ENCODE data around the gene EHMT1.
"Not testable (repeated sequence)": the region's sequence is repeated elsewhere in the genome, so short reads cannot be mapped to it uniquely, and the experiment has no call there.

Gene EHMT1

GRCh38 chr9:137866226-137867141 lies 247.7 kb downstream of the EHMT1 start:
- peaks cover 0 to 6% of the 10 kb centered on the region in 2 donors for H3K9me3 ChIP-seq (ENCODE audit: control insufficient read depth in 1 of 2, low read length in 2 of 2)
- H3K27me3 ChIP-seq (ENCODE audit: low read depth, low read length) = no peaks in the 10 kb centered on the region
- H3K4me1 ChIP-seq (ENCODE audit: control insufficient read depth in 1 of 2, insufficient read depth in 2 of 2, low read length in 2 of 2) = no peaks in the 10 kb centered on the region
- H3K27ac ChIP-seq (ENCODE audit: low read length) = no peak overlapping the region
- H3K4me3 ChIP-seq (ENCODE audit: low read depth in 1 of 2, low read length in 2 of 2) = no peak overlapping the region
- H3K36me3 ChIP-seq (ENCODE audit: control insufficient read depth in 1 of 2, insufficient read depth in 2 of 2, low read length in 2 of 2) = no peaks in the 10 kb centered on the region

- Histone ChIP-seq H3K27me3 (ENCODE audit: low read depth, low read length) (no peaks in the 10 kb centered on the region), H3K36me3 (ENCODE audit: control insufficient read depth in 1 of 2, insufficient read depth in 2 of 2, low read length in 2 of 2) (no peaks in the 10 kb centered on the region), H3K27ac (ENCODE audit: low read length) (no peak overlapping the region), H3K4me3 (ENCODE audit: low read depth in 1 of 2, low read length in 2 of 2) (no peak overlapping the region), H3K9me3 (ENCODE audit: control insufficient read depth in 1 of 2, low read length in 2 of 2) (peaks cover 0 to 6% of the 10 kb centered on the region in 2 donors), H3K4me1 (ENCODE audit: control insufficient read depth in 1 of 2, insufficient read depth in 2 of 2, low read length in 2 of 2) (no peaks in the 10 kb centered on the region)
Observed at GRCh38 chr9:137870432-137870831, 251.6 kb downstream of the EHMT1 start.

GRCh38 chr9:137872296-137872695 lies 253.5 kb downstream of the EHMT1 start:
- Histone ChIP-seq H3K4me1 (ENCODE audit: control insufficient read depth in 1 of 2, insufficient read depth in 2 of 2, low read length in 2 of 2) (no peaks in the 10 kb centered on the region), H3K36me3 (ENCODE audit: control insufficient read depth in 1 of 2, insufficient read depth in 2 of 2, low read length in 2 of 2) (no peaks in the 10 kb centered on the region), H3K27ac (ENCODE audit: low read length) (no peak overlapping the region), H3K27me3 (ENCODE audit: low read depth, low read length) (peaks cover 6% of the 10 kb centered on the region), H3K4me3 (ENCODE audit: low read depth in 1 of 2, low read length in 2 of 2) (no peak overlapping the region), H3K9me3 (ENCODE audit: control insufficient read depth in 1 of 2, low read length in 2 of 2) (peaks cover 0 to 6% of the 10 kb centered on the region in 2 donors)

DNA sequence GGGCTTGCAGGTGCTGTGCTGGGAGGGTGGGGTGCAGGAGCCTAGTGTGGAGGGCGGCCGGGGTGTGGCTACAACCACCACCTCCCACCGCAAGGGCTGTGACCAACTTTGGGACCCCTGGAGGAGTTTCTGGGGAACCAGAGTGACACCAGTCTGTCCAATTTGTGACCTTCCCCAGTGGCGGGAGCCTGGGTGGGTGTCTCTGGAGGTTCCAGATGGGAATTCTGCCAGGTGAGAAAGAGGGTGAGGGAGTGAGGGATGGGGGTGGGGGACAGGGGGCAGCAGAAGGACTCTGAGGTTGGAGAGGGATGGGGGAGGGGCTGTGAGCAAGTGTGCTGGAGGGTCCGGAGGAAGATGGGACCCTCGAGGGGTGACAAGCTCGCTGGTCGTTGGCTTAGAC lies 254.6 kb downstream of the EHMT1 start:
- Histone ChIP-seq H3K27me3 (ENCODE audit: low read depth, low read length) (peaks cover 6% of the 10 kb centered on the region), H3K27ac (ENCODE audit: low read length) (no peak overlapping the region), H3K36me3 (ENCODE audit: control insufficient read depth in 1 of 2, insufficient read depth in 2 of 2, low read length in 2 of 2) (no peaks in the 10 kb centered on the region), H3K4me3 (ENCODE audit: low read depth in 1 of 2, low read length in 2 of 2) (no peak overlapping the region), H3K4me1 (ENCODE audit: control insufficient read depth in 1 of 2, insufficient read depth in 2 of 2, low read length in 2 of 2) (peaks cover 0 to 3% of the 10 kb centered on the region in 2 donors), H3K9me3 (ENCODE audit: control insufficient read depth in 1 of 2, low read length in 2 of 2) (peaks cover 0 to 6% of the 10 kb centered on the region in 2 donors)

GRCh38 chr9:137873858-137874362 lies 255.1 kb downstream of the EHMT1 start:
- Histone ChIP-seq H3K9me3 (ENCODE audit: control insufficient read depth in 1 of 2, low read length in 2 of 2) (peaks cover 0 to 6% of the 10 kb centered on the region in 2 donors), H3K4me3 (ENCODE audit: low read depth in 1 of 2, low read length in 2 of 2) (no peak overlapping the region), H3K27me3 (ENCODE audit: low read depth, low read length) (peaks cover 6% of the 10 kb centered on the region)

DNA sequence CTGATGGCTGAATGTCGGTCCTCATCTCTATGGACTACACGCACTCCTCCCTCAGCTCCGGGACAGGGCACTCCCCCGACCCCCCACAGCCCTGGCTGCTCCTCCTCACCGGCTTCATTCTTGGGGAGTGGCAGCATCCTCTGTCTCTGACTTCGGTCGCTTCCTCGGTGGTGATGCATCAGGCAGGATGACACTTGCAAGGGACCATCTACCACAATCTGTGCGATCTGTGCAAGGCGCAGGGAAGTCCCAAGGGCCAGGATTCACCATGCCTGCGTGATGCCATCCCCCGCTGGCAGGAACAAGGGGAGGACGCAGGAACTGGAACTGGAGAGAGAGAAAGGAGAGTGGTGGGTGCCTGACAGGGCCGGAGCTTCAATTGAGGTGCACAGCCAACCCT lies 256.5 kb downstream of the EHMT1 start:
- Histone ChIP-seq H3K27me3 (ENCODE audit: low read depth, low read length) (peaks cover 6% of the 10 kb centered on the region), H3K4me3 (ENCODE audit: low read depth in 1 of 2, low read length in 2 of 2) (no peak overlapping the region), H3K4me1 (ENCODE audit: control insufficient read depth in 1 of 2, insufficient read depth in 2 of 2, low read length in 2 of 2) (peaks cover 0 to 9% of the 10 kb centered on the region in 2 donors), H3K36me3 (ENCODE audit: control insufficient read depth in 1 of 2, insufficient read depth in 2 of 2, low read length in 2 of 2) (no peaks in the 10 kb centered on the region), H3K27ac (ENCODE audit: low read length) (no peak overlapping the region), H3K9me3 (ENCODE audit: control insufficient read depth in 1 of 2, low read length in 2 of 2) (no peaks in the 10 kb centered on the region)

More at GRCh38 chr9:137873858-137874362, 255.1 kb downstream of the EHMT1 start:
- no peaks in the 10 kb centered on the region for H3K36me3 ChIP-seq (ENCODE audit: control insufficient read depth in 1 of 2, insufficient read depth in 2 of 2, low read length in 2 of 2)
- H3K27ac ChIP-seq (ENCODE audit: low read length) = no peak overlapping the region
- H3K4me1 ChIP-seq (ENCODE audit: control insufficient read depth in 1 of 2, insufficient read depth in 2 of 2, low read length in 2 of 2) = peaks cover 0 to 8% of the 10 kb centered on the region in 2 donors

DNA sequence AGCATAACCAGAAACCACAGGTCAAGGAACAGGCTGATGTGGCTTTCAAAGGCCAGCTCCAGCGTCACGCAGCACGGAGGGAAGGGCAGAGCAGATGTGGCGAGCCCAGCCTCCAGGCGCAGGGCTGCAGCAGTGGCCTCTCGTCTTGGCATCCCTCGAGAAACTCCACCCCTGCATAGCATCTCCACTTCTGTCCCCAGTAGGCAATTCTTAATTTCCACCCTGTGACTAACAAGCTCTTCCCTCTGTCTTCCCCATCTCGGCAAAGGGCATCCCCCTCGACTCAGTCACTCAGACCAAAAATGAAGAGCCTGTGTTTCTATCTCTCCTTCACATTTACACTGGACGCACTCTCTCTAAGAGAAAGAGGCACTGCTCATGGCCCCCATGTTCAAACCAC lies 257.0 kb downstream of the EHMT1 start:
- Histone ChIP-seq H3K4me3 (ENCODE audit: low read depth in 1 of 2, low read length in 2 of 2) (no peak overlapping the region), H3K4me1 (ENCODE audit: control insufficient read depth in 1 of 2, insufficient read depth in 2 of 2, low read length in 2 of 2) (peaks cover 0 to 9% of the 10 kb centered on the region in 2 donors), H3K9me3 (ENCODE audit: control insufficient read depth in 1 of 2, low read length in 2 of 2) (no peaks in the 10 kb centered on the region), H3K27ac (ENCODE audit: low read length) (no peak overlapping the region), H3K36me3 (ENCODE audit: control insufficient read depth in 1 of 2, insufficient read depth in 2 of 2, low read length in 2 of 2) (no peaks in the 10 kb centered on the region), H3K27me3 (ENCODE audit: low read depth, low read length) (peaks cover 6% of the 10 kb centered on the region)

DNA sequence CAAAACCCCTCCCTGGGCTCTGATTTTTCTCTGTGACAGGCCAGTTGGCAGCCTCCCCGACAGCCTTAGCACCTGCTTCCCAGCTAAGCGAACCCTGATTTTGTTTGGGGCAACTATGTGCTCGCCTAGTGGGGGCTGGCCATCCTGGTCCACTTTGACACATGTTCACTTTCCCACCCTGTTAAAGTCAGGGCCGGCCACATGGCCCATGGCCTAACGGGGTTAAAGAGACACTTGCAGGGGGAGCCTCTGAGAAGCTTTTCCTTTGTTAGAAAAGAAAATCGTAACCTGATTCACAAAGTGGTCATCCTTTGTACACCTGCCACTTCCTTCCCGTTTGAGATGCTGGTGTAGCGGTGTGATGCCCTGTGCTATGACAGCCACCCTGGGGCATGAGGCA lies 257.5 kb downstream of the EHMT1 start:
- Histone ChIP-seq H3K4me3 (ENCODE audit: low read depth in 1 of 2, low read length in 2 of 2) (no peak overlapping the region), H3K27me3 (ENCODE audit: low read depth, low read length) (peaks cover 6% of the 10 kb centered on the region), H3K9me3 (ENCODE audit: control insufficient read depth in 1 of 2, low read length in 2 of 2) (no peaks in the 10 kb centered on the region), H3K36me3 (ENCODE audit: control insufficient read depth in 1 of 2, insufficient read depth in 2 of 2, low read length in 2 of 2) (no peaks in the 10 kb centered on the region), H3K27ac (ENCODE audit: low read length) (no peak overlapping the region), H3K4me1 (ENCODE audit: control insufficient read depth in 1 of 2, insufficient read depth in 2 of 2, low read length in 2 of 2) (peaks cover 0 to 9% of the 10 kb centered on the region in 2 donors)

DNA sequence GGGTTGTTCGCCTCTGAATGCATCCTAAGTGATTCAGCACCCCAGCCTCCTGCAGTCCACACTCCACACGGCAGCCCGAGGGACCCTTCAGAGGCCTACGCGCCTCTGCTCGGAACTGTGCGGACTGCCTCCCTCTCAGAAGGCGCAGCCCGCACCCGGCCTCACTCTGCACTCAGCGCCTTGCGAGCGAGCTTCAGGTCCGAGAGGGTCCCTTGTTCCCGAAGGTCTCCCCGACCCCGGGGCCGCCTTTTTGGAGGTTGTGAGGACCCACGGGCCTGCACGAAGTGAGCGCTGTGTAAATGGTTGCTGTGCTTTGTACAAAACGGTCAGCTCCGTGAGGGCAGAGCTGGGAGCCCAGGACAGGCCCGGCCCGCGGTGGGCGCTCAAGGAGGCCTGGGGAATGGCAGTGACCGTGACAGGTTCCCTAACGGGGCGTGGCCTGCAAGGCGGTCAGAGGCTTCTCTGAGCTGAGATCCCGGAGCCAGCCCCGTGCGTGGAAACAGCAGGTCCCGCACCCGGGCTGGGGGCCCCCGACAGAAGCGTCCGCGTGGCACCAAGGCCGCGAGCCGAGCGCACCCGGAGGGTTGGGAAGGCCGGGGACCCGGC lies 258.1 kb downstream of the EHMT1 start:
- H3K36me3 ChIP-seq (ENCODE audit: control insufficient read depth in 1 of 2, insufficient read depth in 2 of 2, low read length in 2 of 2) = no peaks in the 10 kb centered on the region
- no peaks in the 10 kb centered on the region for H3K9me3 ChIP-seq (ENCODE audit: control insufficient read depth in 1 of 2, low read length in 2 of 2)
- H3K27ac ChIP-seq (ENCODE audit: low read length) = no peak overlapping the region
- peaks cover 6% of the 10 kb centered on the region for H3K27me3 ChIP-seq (ENCODE audit: low read depth, low read length)
- H3K4me1 ChIP-seq (ENCODE audit: control insufficient read depth in 1 of 2, insufficient read depth in 2 of 2, low read length in 2 of 2) = peaks cover 0 to 9% of the 10 kb centered on the region in 2 donors
- no peak overlapping the region for H3K4me3 ChIP-seq (ENCODE audit: low read depth in 1 of 2, low read length in 2 of 2)

- H3K27me3 ChIP-seq (ENCODE audit: low read depth, low read length); H3K27ac ChIP-seq (ENCODE audit: low read length); H3K9me3 ChIP-seq (ENCODE audit: control insufficient read depth in 1 of 2, low read length in 2 of 2); H3K4me1 ChIP-seq (ENCODE audit: control insufficient read depth in 1 of 2, insufficient read depth in 2 of 2, low read length in 2 of 2); H3K36me3 ChIP-seq (ENCODE audit: control insufficient read depth in 1 of 2, insufficient read depth in 2 of 2, low read length in 2 of 2): not testable (repeated sequence)
- H3K4me3 ChIP-seq (ENCODE audit: low read depth in 1 of 2, low read length in 2 of 2) = peak within 1 kb of the TSS in 1 of 2 donors; percentile 71
Observed at GRCh38 chr9:137877506-137878122, 258.8 kb downstream of the EHMT1 start, which contains the start of gene CACNA1B. Gene CACNA1B (plus strand): TSS chr9:137877782. CDS start chr9:137877934, 152 bp downstream.

All from muscle layer of duodenum (tissue), 2 donors.